ENCODE data around the gene RNFT2. TPM values are rescaled to one million over a fixed set of nuclear protein-coding genes. Genes with fewer than 3 reads are reported as not detected.
A peak's percentile ranks its signal among the peaks of the same experiment; 100 is the strongest.
"Not testable (repeated sequence)": the region's sequence is repeated elsewhere in the genome, so short reads cannot be mapped to it uniquely, and the experiment has no call there.

The RNFT2 gene
- polyA plus RNA-seq, 2 of the 4 experiments (the other 2 are of a cell fraction), result 2.6 to 7.2 TPM

- no peak for DNase-seq (ENCODE audit: low read depth in 1 of 2, low spot score in 1 of 2)
- WGBS (ENCODE audit: missing lambda C conversion rate), result 91% methylated on average over 3 of the region's 4 CpGs
- no peak for ATAC-seq
- ChIA-PET CTCF (interaction anchor here (1.2 kb wide), 1 partner anchor 132 kb away, joined by 3 read pairs; no protein-coding TSS in a partner anchor), POLR2A (no interaction called here)
- no peak for FAIRE-seq
- Histone ChIP-seq H3K4me1 (no peaks in the 10 kb centered on the region), H3K9me3 (no peaks in the 10 kb centered on the region), H3K4me2 (no peak overlapping the region), H3K27ac (no peak overlapping the region), H3K4me3 (no peak overlapping the region)
- TF ChIP-seq CHD4 (IDR thresholded peaks at IDR 0.05; ENCODE audit: borderline replicate concordance) (no peak), SMC3 (IDR thresholded peaks at IDR 0.05) (no peak), RARB (CRISPR knock-in tag; IDR thresholded peaks at IDR 0.05) (no peak), GATA3 (IDR thresholded peaks at IDR 0.05; ENCODE audit: borderline replicate concordance) (no peak), KDM5A (IDR thresholded peaks at IDR 0.05) (no peak), ESRRA (IDR thresholded peaks at IDR 0.05; ENCODE audit: borderline replicate concordance, low read length) (no peak), RFX5 (IDR thresholded peaks at IDR 0.05) (no peak), NR3C1 (IDR thresholded peaks at IDR 0.05) (no peak), MAFK (IDR thresholded peaks at IDR 0.05; ENCODE audit: partially characterized antibody) (no peak), RAD21 (conservative IDR thresholded peaks at IDR 0.05 in 1 of 2, IDR thresholded peaks at IDR 0.05 in 1 of 2) (no peak), EP300 (IDR thresholded peaks at IDR 0.05) (no peak), TP53 (CRISPR knock-in tag; IDR thresholded peaks at IDR 0.05) (no peak), POLR2AphosphoS2 (conservative IDR thresholded peaks at IDR 0.05; ENCODE audit: low read length) (no peak), CTCF (IDR thresholded peaks at IDR 0.05) (no peak), HOXA7 (CRISPR knock-in tag; IDR thresholded peaks at IDR 0.05) (no peak), ZFP36 (IDR thresholded peaks at IDR 0.05; ENCODE audit: borderline replicate concordance, partially characterized antibody) (no peak)
Observed at GRCh38 chr12:116750298-116750697, 12.2 kb downstream of the RNFT2 start.

- H3K4me3 ChIP-seq; ATAC-seq; H3K4me1 ChIP-seq; POLR2A ChIA-PET; H3K27ac ChIP-seq; FAIRE-seq; DNase-seq (ENCODE audit: low read depth in 1 of 2, low spot score in 1 of 2); CTCF ChIA-PET; H3K9me3 ChIP-seq; H3K4me2 ChIP-seq: not testable (repeated sequence)
- 79% methylated on average over 5 of the region's 5 CpGs for WGBS (ENCODE audit: missing lambda C conversion rate)
Observed at GRCh38 chr12:116754097-116754496, 16.0 kb downstream of the RNFT2 start.

- H3K9me3 ChIP-seq; DNase-seq (ENCODE audit: low read depth in 1 of 2, low spot score in 1 of 2); ATAC-seq; H3K4me1 ChIP-seq; H3K27ac ChIP-seq; CTCF ChIA-PET; H3K4me2 ChIP-seq; H3K4me3 ChIP-seq; FAIRE-seq; POLR2A ChIA-PET: not testable (repeated sequence)
- 95% methylated on average over 1 of the region's 1 CpG for WGBS (ENCODE audit: missing lambda C conversion rate)
Observed at GRCh38 chr12:116754783-116755182, 16.7 kb downstream of the RNFT2 start.

- no peaks in the 10 kb centered on the region for H3K9me3 ChIP-seq
- DNase-seq (ENCODE audit: low read depth in 1 of 2, low spot score in 1 of 2) (peak in 1 of 2 experiments; percentile 32), FAIRE-seq (no peak), ATAC-seq (peak in 1 of 2 experiments; percentile 27; a peak in 2 of 6 replicates)
- CTCF ChIA-PET, result interaction anchor here (0.6 to 2.6 kb wide), 5 partner anchors 24 to 149 kb away, joined by 3 to 7 read pairs (median 3); no protein-coding TSS in a partner anchor
- no peak for TF ChIP-seq KDM5A (IDR thresholded peaks at IDR 0.05)
- peak; percentile 57 for TF ChIP-seq MAFK (IDR thresholded peaks at IDR 0.05; ENCODE audit: partially characterized antibody)
- POLR2A ChIA-PET, result no interaction called here
- H3K4me3 ChIP-seq, result no peak overlapping the region
- H3K4me2 ChIP-seq, result no peak overlapping the region
- peaks cover 6% of the 10 kb centered on the region for H3K4me1 ChIP-seq
- WGBS (ENCODE audit: missing lambda C conversion rate), result 91% methylated on average over 22 of the region's 22 CpGs
- H3K27ac ChIP-seq, result peak overlapping the region in 1 of 2 experiments; percentile 55; a peak in 2 of 6 replicates
Observed at GRCh38 chr12:116759783-116760621, 21.9 kb downstream of the RNFT2 start.
